ENCODE results near the gene DIS3L2. TPM values are rescaled to one million over a fixed set of nuclear protein-coding genes. Genes with fewer than 3 reads are reported as not detected.
A peak's percentile ranks its signal among the peaks of the same experiment; 100 is the strongest.

DIS3L2 gene
- total RNA-seq, 2 donors from 2014 or later: 38.8 to 76.0 TPM

DNA sequence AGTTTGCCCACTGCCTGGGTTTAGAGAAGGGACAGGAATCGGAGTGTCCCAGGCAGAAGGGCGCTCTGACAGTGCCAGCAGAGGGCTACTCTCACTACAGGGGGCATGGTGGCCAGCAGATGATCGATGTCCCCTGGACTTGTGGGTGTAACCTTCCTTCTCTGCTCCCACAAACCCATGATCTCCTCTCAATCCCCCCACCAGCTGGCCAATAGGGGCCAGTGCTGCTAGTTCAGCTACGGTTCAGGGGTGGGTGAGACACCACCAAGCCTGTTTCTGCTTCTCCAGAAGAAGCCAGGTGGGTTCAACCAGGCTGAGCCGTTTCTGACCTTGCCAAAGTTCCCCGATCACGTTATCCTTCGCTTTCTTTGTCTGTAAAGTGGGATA, 36.6 kb upstream of the DIS3L2 start:
- Mint-ChIP-seq H3K9me3 (no peaks in the 10 kb centered on the region), H3K4me1 (ENCODE audit: low read depth in 2 of 2) (no peaks in the 10 kb centered on the region), H3K27ac (no peak overlapping the region), H3K36me3 (no peaks in the 10 kb centered on the region), H3K4me3 (no peak overlapping the region), H3K27me3 (peaks cover 34 to 36% of the 10 kb centered on the region in 2 donors)
- no peak for DNase-seq (ENCODE audit: low spot score)
- no peak for ATAC-seq

- peak; percentile 73 for DNase-seq (ENCODE audit: low spot score)
- peak; percentile 67 to 82 for ATAC-seq
- H3K4me1 Mint-ChIP-seq (ENCODE audit: low read depth in 2 of 2): no peaks in the 10 kb centered on the region
Observed at GRCh38 chr2:231925303-231926179, 36.0 kb upstream of the DIS3L2 start.

DNA sequence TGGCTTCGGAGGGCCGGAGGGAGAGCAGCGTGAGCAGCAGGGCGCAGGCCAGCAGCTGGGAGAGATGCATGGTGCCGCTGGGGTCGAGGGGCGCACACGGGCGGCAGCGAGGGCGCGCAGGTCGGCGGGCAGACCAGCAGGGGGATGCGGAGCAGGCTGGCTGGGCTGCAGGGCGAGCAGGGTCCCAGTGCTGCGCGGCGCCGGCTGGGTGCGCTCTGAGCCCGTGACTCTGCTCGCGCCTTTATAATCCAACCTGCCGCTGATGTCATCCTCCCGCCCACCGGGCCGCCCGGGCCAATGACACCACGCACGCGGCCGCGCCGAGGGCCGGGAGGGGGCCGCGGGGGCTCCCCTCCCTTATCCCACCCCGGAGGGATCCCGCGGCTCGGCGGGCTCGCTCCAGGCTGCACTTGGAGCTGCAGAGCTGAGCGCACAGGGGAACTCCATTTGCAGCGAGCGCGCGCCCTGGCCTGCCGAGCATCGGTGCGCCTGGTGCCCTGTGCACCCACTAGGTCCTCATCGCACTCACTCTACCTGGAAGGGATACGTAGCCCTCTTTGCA, 35.3 kb upstream of the DIS3L2 start, which contains the start of gene NPPC:
Gene NPPC (minus strand): TSS at position 217 of the 562 bp plus-strand sequence. CDS start 147 bp downstream, at position 70.
- no peak within 1 kb of the TSS for H3K27ac Mint-ChIP-seq
- ATAC-seq (peak; percentile 80 to 87), DNase-seq (ENCODE audit: low spot score) (peak; percentile 62)
- H3K27me3 Mint-ChIP-seq: peaks cover 34 to 36% of the 10 kb centered on the region in 2 donors
- H3K4me1 Mint-ChIP-seq (ENCODE audit: low read depth in 2 of 2): no peaks in the 10 kb centered on the region
- no peaks in the 10 kb centered on the region for H3K9me3 Mint-ChIP-seq
- H3K36me3 Mint-ChIP-seq: no peaks in the 10 kb centered on the region
- peak within 1 kb of the TSS; percentile 57 for H3K4me3 Mint-ChIP-seq

More at GRCh38 chr2:231925303-231926179, 36.0 kb upstream of the DIS3L2 start:
- no peaks in the 10 kb centered on the region for H3K9me3 Mint-ChIP-seq
- H3K36me3 Mint-ChIP-seq: no peaks in the 10 kb centered on the region
- peak overlapping the region; percentile 36 for H3K4me3 Mint-ChIP-seq
- H3K27ac Mint-ChIP-seq: no peak overlapping the region
- H3K27me3 Mint-ChIP-seq: peaks cover 34 to 36% of the 10 kb centered on the region in 2 donors

DNA sequence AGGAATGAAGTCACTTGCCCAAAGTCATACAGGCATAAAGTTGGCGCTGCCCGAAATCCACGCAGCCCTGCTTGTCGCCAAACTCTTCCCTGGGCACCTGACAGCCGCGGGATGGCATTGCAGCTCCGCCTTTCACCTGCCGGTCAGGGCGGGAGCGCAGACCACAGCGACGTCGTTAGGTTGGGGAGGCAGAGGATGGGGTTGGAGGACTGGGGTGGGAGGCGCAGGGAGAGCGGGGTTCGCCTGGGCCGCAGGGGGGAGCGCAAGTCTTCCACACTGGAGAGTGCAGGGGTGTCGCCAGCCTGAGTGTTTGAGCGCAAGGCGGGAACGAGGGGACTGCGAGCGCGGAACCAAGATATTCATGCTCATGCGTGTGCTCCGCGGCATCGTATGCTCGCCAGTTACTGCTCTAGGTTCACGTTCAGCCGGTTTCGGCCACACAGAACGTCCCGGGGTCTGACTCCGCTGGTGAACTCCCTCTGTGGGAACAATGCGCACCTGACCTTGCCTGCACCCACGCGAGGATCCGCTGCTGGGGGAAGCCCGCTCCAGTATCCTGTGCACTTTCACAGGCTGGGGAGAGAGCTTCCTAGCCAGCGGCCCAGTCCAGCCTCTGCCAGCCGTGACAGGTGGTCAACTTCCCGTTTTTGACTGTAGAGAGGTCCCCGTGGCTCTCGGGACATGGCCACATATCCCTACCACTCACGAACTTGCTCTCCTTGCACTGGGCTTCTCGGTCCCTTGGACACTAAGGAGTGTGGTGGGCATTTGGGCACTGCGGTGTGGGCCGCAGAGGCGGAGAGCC, 34.5 kb upstream of the DIS3L2 start:
- H3K27me3 Mint-ChIP-seq: peaks cover 34 to 36% of the 10 kb centered on the region in 2 donors
- H3K27ac Mint-ChIP-seq: no peak overlapping the region
- no peak for ATAC-seq

DNA sequence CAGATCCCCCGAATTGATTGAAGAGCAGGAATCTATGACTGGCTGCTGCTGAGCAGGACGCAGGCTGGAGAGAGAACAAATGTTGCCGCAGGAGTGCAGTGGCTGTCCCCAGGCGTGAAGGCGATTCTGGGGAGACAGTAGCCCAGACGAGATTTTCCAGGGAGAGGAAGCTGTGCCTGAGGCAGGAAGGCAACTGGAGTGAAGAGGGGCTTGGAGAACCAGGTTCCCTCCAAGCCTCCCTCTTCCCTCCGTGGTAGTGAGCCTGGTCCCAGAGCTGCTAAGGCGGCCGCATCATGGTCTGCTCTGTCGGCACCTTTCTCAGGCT, 34.0 kb upstream of the DIS3L2 start:
- ATAC-seq: no peak
- no peaks in the 10 kb centered on the region for H3K4me1 Mint-ChIP-seq (ENCODE audit: low read depth in 2 of 2)
- peaks cover 30 to 36% of the 10 kb centered on the region in 2 donors for H3K27me3 Mint-ChIP-seq
- H3K36me3 Mint-ChIP-seq: no peaks in the 10 kb centered on the region
- DNase-seq (ENCODE audit: low spot score): no peak
- H3K4me3 Mint-ChIP-seq: peak overlapping the region; percentile 57
- no peak overlapping the region for H3K27ac Mint-ChIP-seq
- H3K9me3 Mint-ChIP-seq: no peaks in the 10 kb centered on the region

More for the DNA sequence above, 34.5 kb upstream of the DIS3L2 start:
- H3K36me3 Mint-ChIP-seq: no peaks in the 10 kb centered on the region
- no peaks in the 10 kb centered on the region for H3K4me1 Mint-ChIP-seq (ENCODE audit: low read depth in 2 of 2)
- peak; percentile 59 for DNase-seq (ENCODE audit: low spot score)
- peak overlapping the region; percentile 57 for H3K4me3 Mint-ChIP-seq
- no peaks in the 10 kb centered on the region for H3K9me3 Mint-ChIP-seq

DNA sequence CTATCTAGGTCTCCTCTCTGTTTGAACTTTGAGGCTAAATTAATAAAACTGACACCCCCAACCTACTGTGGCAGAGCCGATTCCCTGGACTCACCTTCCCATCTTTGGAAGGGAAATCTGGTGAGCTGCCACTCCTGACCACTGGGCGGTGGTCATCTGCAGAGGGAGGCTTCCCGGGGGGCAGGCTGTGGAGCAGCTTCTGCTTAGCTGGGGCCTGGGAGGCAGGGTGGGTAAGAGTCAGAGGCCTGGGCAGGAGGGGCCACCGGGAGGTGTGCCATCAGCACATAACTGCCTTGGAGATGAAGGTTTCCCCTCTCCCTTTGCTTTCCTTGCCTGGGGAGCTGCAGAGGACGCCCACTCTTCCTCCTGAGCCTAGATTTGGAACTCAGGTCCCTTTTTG, 33.0 kb upstream of the DIS3L2 start:
- Mint-ChIP-seq H3K36me3 (no peaks in the 10 kb centered on the region), H3K4me1 (ENCODE audit: low read depth in 2 of 2) (no peaks in the 10 kb centered on the region), H3K9me3 (no peaks in the 10 kb centered on the region), H3K27ac (no peak overlapping the region), H3K27me3 (peaks cover 30 to 36% of the 10 kb centered on the region in 2 donors), H3K4me3 (no peak overlapping the region)
- DNase-seq (ENCODE audit: low spot score) (peak; percentile 18), ATAC-seq (no peak)

DNA sequence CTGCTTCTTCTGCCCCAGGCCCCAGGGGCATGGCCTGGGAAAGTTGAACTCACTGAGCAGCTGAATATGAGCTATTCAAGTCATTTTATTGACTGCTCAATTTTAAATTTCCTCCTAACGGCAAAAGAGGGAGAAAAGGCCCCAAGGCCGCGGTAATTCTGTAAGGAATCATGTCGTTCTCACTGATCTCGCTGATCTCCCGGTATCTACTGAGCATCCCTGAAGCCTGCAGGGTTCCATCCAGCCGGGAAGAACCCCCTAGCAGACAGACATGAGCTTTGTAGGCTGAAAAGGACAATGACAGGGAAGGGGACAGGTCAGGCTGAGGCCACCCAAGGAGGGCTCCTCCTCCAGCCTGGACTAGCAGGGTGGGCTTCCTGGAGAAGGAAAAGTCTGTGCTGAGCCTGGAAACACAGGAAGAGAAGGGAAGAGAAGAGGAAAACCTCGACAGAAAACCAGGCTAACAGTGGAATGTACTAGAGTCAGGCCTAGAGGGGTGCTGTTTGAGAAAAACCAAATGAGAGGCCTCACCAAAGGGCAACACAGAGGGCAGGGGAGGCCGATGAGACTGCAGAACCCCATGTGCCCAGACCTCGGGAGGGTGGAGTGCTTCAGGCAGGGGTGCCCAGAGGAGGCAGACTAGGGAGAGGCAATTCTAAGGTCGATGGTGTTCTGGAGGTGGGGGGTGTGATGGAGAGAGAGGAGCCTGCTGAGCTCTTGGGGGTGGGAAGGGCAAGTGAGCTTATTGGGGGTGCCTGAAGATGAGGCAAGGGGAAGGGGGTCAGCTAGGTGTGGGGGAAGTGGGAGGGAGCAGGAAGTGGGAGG, 32.4 kb upstream of the DIS3L2 start:
- ATAC-seq (no peak), DNase-seq (ENCODE audit: low spot score) (peak; percentile 51)
- H3K4me3 Mint-ChIP-seq: no peak overlapping the region
- no peak overlapping the region for H3K27ac Mint-ChIP-seq
- H3K27me3 Mint-ChIP-seq: peaks cover 24 to 29% of the 10 kb centered on the region in 2 donors
- no peaks in the 10 kb centered on the region for H3K4me1 Mint-ChIP-seq (ENCODE audit: low read depth in 2 of 2)
- H3K36me3 Mint-ChIP-seq: no peaks in the 10 kb centered on the region
- no peaks in the 10 kb centered on the region for H3K9me3 Mint-ChIP-seq

GRCh38 chr2:231929961-231930592, 31.4 kb upstream of the DIS3L2 start:
- peak; percentile 38 for DNase-seq (ENCODE audit: low spot score)
- Mint-ChIP-seq H3K27me3 (peaks cover 19 to 23% of the 10 kb centered on the region in 2 donors), H3K4me3 (no peak overlapping the region), H3K27ac (no peak overlapping the region), H3K4me1 (ENCODE audit: low read depth in 2 of 2) (no peaks in the 10 kb centered on the region), H3K9me3 (no peaks in the 10 kb centered on the region), H3K36me3 (no peaks in the 10 kb centered on the region)
- no peak for ATAC-seq

GRCh38 chr2:231930593-231931281, 30.8 kb upstream of the DIS3L2 start:
- peaks cover 19 to 23% of the 10 kb centered on the region in 2 donors for H3K27me3 Mint-ChIP-seq
- peak; percentile 44 for DNase-seq (ENCODE audit: low spot score)

GRCh38 chr2:231931481-231931915, 30.0 kb upstream of the DIS3L2 start:
- Mint-ChIP-seq H3K9me3 (no peaks in the 10 kb centered on the region), H3K27ac (no peak overlapping the region), H3K36me3 (no peaks in the 10 kb centered on the region), H3K4me3 (no peak overlapping the region), H3K4me1 (ENCODE audit: low read depth in 2 of 2) (no peaks in the 10 kb centered on the region), H3K27me3 (peaks cover 19 to 23% of the 10 kb centered on the region in 2 donors)
- ATAC-seq (no peak), DNase-seq (ENCODE audit: low spot score) (no peak)

More at GRCh38 chr2:231930593-231931281, 30.8 kb upstream of the DIS3L2 start:
- H3K4me3 Mint-ChIP-seq: no peak overlapping the region
- no peaks in the 10 kb centered on the region for H3K4me1 Mint-ChIP-seq (ENCODE audit: low read depth in 2 of 2)
- no peaks in the 10 kb centered on the region for H3K9me3 Mint-ChIP-seq
- H3K36me3 Mint-ChIP-seq: no peaks in the 10 kb centered on the region
- no peak overlapping the region for H3K27ac Mint-ChIP-seq
- ATAC-seq: no peak

DNA sequence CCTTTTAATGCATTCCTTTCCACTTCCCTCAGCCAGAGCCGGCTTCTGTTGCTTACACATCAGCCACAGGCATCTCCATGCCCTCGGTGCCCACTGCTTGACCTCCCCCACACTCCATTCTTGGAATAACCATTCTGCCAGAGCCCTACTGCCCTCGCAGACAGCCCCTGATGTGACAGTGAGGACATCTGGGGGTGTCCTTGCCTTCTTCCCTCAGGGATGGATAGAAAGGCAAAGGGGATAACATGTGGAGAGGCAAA, 28.9 kb upstream of the DIS3L2 start:
- Mint-ChIP-seq H3K27me3 (peaks cover 13 to 15% of the 10 kb centered on the region in 2 donors), H3K9me3 (no peaks in the 10 kb centered on the region), H3K36me3 (no peaks in the 10 kb centered on the region), H3K4me1 (ENCODE audit: low read depth in 2 of 2) (no peaks in the 10 kb centered on the region), H3K27ac (no peak overlapping the region), H3K4me3 (no peak overlapping the region)
- no peak for DNase-seq (ENCODE audit: low spot score)
- no peak for ATAC-seq

Measured in natural killer cell treated with Interleukin-12 subunit alpha and Interleukin-12 subunit beta and Interleukin-15 and Interleukin-18, amount 100 ng/mL, for 72 hours (primary cell).